Testis (tissue), 2 donors: ENCODE data around the gene GNLY.

Source experiments
- CTCF ChIP-seq, 3 experiments: fragments of 450-650 bp in 2 of 3; fragments of 200-600 bp in 1 of 3; sonication (generic) in 1 of 3; IDR thresholded peaks; one replicate each; pipeline ENCODE4 v1.5.1; 2016 to 2019; ENCODE audit warnings: antibody characterized with exemption in 3 of 3, mild to moderate bottlenecking in 2 of 3, moderate library complexity in 1 of 3
- POLR2A ChIP-seq: fragments of 450-650 bp; IDR thresholded peaks from one replicate; pipeline ENCODE4 v1.6.1; 2017; ENCODE audit warnings: antibody characterized with exemption, mild to moderate bottlenecking, moderate library complexity

- TF ChIP-seq CTCF (IDR thresholded peaks at IDR 0.05) (no peak), POLR2A (no peak)
Measured at GRCh38 chr2:85734942-85735608, 40.9 kb downstream of the GNLY start.
